Jurkat, Clone E6-1 (cell line): Measurements from ENCODE around the gene PTEN.
"Not testable (repeated sequence)": the region's sequence is repeated elsewhere in the genome, so short reads cannot be mapped to it uniquely, and the experiment has no call there.

Experiments
- DNase-seq: peaks from one replicate; pipeline ENCODE4 v3.0.0-alpha.2; 2011; ENCODE audit warnings: low read depth, low spot score
- H3K4me3 ChIP-seq: 2 replicates; pipeline ENCODE4 v1.5.1; 2011; ENCODE audit warnings: mild to moderate bottlenecking, low read length, control low read depth, moderate library complexity

PTEN gene

DNA sequence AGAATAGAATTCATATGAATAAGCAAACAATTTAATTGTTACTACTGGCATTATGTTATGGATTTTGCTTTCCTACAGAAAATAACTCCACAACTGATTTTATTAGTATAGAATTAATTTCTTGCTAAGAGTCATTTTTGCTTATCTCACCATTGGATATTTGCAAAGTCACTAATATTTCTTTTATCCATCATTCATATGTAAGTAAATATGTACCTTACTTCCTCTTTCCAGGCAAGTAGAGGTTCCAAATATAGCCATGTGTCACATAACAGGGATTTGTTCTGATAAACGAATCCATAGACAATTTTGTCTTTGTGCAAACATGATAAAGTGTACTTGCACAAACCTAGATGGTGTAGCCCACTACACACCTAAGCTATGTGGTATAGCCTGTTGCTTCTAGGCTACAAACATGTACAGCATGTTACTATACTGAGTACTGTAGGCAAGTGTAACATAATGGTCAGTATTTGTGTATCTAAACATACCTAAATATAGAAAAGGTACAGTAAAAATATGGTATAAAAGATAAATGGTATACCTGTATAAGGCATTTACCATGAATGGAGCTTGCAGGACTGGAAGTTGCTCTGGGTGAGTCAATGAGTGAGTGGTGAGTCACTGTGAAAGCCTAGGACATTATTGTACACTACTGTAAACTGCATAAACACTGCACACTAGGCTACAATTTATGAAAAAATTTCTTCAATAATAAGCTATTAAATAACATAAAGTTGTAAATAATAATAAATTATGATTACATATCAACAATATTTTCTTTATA lies 18.4 kb upstream of the PTEN start:
- no peak for DNase-seq
- H3K4me3 ChIP-seq, result no peak overlapping the region

DNA sequence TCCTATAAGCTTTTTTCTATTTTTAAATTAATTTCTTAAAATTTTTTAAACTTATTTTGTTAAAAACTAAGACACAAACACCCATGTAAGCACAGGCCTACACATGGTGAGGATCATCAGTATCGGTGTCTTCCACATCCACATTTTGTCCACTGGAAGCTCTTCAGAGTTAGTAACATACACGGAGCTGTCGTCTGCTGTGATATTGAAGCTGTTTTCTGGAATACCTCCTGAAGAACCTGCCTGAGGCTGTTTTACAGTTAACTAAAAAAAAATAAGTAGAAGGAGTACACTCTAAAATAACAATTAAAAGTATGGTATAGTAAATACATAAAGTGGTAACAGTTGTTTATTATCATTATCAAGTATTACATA lies 17.8 kb upstream of the PTEN start:
- no peak overlapping the region for H3K4me3 ChIP-seq
- DNase-seq, result no peak

DNA sequence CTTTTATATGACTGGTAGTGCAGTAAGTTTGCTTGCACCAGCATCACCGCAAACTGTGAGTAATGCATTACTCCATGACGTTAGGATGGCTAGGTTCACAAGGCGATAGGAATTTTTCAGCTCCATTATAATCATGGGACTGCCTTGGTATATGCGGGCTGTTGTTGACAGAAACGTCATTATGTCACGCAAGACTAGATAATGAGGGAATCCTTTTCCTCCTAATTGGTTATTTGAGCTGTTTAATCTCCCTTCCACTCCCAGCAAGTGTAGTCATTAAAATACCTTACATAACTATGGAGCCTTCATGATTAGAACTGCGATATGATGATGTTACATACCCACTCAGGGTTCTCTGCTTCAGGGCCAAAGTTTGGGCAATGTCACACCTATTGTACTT lies 17.4 kb upstream of the PTEN start:
- DNase-seq, result no peak
- H3K4me3 ChIP-seq, result no peak overlapping the region

DNA sequence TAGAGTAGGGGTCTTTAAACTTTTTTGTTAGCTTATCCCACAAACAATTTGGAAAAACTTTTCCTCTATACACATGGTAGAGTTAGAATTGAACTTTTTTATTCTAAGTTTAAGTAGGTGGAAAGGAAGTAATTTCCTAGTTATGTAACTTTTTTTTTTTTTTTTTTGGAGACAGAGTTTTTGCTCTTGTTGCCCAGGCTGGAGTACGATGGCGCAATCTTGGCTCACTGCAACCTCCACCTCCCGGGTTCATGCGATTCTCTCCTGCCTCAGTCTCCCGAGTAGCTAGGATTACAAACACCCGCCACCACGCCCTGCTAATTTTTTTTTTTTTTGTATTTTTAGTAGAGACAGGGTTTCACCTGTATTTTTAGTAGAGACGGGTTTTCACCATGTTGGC lies 16.7 kb upstream of the PTEN start:
- H3K4me3 ChIP-seq, DNase-seq: not testable (repeated sequence)

DNA sequence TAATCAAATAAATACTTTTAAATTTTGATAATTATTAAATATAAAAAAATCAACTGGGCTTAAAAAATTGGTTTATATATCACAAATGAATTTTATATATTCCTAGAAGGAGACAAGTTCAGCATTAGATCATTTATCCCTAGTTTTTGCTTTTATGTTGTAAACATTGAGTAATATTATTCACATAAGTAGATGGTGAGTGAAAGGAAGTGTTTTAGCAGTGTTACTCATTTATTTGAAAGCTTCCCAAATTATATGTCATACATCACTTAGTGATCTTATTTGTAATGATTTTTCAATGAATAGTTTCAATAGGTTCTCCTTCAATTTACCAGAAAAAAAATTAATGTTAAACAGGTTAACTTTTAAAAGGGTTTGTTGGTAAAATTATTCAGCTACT lies 15.9 kb upstream of the PTEN start:
- DNase-seq, result no peak

DNA sequence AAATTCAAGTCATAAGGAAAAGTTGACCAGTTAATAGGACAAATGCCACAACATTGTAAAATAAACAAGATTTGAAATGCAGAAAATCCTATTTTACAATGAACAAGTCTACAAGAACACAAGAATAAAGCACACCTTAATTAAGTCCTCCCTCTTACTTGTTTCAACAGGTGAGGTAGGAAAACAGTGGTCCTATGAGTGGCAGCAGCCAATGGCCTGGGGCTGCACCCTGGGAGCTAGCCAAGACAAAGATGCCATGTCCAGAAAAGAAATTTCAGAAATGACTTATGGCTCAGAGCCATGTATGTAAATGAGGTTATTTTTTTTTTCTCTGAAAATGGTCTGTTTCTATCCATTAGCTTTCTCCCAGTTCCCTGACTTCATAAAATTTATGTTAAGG lies 14.4 kb upstream of the PTEN start:
- no peak for DNase-seq
- H3K4me3 ChIP-seq, result no peak overlapping the region

More for the DNA sequence above, 15.9 kb upstream of the PTEN start:
- no peak overlapping the region for H3K4me3 ChIP-seq

DNA sequence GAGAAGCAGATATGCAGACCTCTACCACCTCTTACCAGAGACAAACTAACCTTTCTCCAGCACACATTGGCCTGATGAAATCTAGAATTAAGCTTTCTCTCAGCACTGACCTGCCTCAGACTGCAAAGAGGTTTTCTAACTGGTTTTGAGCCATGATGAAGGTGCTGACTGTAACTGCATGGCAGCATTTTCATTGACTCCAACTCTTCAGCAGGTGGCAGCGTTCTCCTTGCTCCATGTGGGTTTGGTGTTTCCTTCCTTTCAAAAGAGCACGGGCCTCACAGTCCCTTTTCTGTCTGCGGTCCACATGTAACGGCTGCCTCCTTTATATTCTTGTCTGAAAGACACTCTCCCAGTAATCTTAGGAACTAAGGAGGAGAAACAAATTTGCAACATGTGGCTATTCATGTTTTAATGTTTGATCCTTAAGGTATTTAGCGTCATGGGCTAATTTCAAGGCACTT lies 12.7 kb upstream of the PTEN start:
- DNase-seq, result peak; percentile 92
- H3K4me3 ChIP-seq, result no peak overlapping the region

DNA sequence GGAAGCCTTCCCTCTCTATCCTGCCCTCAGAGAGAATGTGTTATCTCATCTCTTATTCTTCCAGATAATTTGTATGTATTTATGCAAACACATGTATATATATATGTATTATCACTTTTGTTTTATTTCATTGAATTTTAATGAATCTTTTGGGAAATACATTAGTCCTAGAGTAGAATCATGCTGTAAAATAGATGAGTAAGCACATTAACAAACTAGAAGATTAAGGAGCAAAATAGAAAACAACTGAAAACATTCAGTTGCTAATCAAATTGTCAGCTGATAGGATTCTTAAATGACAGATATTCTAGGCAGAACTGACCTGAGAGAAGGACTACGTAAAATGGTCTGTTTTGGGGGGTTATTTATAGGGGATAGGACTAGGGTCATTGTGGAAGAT lies 11.3 kb upstream of the PTEN start:
- no peak overlapping the region for H3K4me3 ChIP-seq
- DNase-seq, result no peak

DNA sequence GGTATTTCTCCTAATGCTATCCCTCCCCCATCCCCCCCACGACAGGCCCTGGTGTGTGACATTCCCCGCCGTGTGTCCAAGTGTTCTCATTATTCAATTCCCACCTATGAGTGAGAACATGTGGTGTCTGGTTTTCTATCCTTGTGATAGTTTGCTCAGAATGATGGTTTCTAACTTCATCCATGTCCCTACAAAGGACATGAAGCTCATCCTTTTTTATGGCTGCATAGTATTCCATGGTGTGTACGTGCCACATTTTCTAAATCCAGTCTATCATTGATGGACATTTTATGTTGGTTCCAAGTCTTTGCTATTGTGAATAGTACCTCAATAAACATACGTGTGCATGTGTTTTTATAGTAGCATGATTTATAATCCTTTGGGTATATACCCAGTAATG lies 8.2 kb upstream of the PTEN start:
- not testable (repeated sequence) for DNase-seq, H3K4me3 ChIP-seq

DNA sequence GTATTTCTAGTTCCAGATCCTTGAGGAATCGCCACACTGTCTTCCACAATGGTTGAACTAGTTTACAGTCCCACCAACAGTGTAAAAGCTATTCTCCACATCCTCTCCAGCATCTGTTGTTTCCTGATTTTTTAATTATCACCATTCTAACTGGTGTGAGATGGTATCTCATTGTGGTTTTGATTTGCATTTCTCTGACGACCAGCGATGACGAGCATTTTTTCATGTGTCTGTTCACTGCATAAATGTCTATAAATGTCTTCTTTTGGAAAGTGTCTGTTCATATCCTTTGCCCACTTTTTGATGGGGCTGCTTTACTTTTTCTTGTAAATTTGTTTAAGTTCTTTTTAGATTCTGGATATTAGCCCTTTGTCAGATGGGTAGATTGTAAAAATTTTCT lies 7.8 kb upstream of the PTEN start:
- not testable (repeated sequence) for DNase-seq, H3K4me3 ChIP-seq

DNA sequence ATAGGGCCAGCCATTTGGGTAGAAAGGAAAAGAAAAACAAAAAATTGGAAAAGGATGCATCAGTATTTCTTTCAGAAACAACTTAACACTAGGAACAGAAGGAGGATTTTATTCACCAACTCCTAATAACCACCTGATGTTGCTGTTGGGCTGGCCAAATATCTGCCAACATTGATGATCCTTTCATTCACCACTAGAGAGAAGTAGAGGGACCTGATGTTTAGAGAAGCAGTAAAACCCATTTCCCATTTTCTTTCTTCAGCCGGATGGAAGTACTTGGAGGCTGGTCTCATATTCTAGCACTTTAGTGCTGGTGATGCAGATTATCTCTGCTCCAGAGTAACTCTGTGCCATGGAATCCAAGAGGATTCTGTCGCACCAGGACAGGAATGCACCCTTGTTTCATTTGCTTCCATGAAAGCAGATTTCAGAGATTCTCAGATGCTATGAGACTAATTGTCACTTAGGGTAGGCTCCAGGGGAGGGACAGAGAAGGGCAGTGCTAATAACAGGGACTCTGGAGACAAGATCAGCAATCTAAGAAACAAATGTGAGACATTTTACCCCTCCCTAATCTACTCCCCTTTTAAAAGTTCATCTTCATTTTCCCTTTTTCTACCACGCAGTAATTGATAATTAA lies 3.1 kb upstream of the PTEN start:
- H3K4me3 ChIP-seq, result no peak overlapping the region
- DNase-seq, result peak; percentile 84

DNA sequence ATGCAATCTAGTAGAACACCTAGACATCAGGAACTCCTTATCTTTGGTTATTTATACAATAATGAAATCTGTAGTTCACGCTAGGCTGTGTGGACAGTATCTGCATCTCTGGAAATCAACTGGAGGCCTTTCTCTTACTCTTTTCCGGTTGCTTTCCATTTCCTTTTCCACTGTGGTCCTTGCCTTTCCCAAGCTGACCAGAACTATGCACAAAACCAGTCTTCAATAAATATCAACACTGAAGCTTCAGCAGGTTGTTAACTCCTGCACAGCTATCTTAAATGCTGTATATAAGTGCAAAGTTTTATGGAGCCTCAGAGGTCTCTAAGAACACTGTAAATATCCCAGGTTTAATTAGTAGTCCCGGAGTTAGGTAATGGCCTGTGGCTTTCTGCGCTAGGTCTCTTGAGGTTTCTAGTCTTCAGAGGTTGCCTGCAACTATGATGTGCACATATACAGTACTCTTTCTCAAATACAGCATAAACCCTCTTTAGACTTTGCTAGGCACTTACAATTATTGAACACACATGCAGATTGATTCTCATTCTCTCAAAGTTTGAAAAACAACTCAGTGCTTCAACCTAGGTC lies 2.5 kb upstream of the PTEN start:
- H3K4me3 ChIP-seq, result no peak overlapping the region
- DNase-seq, result no peak

DNA sequence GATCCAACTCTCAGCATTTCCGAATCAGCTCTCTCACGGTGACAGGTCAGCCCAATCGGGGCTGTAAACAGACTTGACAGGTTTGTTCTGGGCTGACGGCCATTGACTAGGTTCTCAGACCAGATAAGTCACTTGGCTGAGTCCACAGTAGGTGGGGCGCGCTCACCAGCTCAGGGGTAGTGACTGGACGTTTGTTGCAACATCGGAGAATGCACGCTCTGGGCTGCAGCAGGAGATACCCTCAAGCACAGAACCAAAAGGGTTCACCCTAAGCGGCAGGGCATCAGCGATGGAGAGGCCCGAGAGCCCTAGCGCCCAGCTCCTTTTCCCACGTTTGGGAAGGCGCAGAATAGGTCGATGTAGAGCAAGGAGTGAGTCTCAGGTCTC lies 1.9 kb upstream of the PTEN start:
- no peak for DNase-seq
- peak overlapping the region; percentile 99 for H3K4me3 ChIP-seq

DNA sequence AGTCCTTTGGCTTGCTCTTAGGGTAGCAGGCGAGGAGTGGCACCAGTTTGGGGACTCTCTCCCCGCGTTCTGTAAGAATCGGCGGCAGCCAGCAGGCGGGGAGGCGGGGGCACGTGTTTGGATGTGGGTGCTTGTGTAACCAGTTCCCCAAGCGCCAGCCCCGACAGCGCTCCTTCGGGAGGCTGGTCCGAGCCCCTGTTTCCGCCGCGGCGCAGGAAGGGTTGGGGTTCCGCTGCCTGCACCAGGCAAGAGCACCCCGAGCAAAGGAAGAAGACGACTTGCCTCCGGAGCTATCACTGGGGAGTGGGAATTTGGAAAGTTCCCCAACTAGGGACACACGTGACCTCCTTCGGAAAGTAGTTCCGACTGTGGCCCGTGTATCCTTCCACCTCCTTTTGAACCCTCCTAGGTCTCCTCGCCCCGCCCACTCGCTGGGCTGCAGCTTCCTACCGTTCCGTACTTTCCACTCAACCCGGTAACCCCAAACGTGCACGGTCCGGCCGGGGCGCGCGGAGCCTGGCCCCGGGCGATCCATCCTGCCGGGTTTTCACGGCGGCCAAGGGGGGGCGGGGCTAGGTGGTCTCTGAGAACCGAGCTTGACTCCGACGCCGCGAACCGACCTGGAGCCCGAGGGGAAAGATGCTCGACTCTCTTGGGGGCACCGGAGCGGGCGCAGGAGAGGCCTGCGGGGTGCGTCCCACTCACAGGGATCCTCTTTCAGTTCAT lies 1.3 kb upstream of the PTEN start:
- peak; percentile 97 for DNase-seq
- H3K4me3 ChIP-seq, result peak overlapping the region; percentile 99

DNA sequence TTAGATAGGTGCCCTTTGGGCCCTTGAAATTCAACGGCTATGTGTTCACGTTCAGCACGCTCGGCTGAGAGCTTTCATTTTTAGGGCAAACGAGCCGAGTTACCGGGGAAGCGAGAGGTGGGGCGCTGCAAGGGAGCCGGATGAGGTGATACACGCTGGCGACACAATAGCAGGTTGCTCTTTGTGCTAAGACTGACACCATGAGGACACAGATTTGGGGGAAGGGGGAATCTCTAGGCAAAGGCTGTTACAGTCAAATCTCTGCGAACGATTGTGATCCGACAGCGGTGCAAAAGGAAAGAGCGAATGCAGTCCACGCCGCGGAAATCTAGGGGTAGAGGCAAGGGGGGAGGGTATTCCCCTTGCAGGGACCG lies 759 bp upstream of the PTEN start:
- peak overlapping the region; percentile 99 for H3K4me3 ChIP-seq
- DNase-seq, result peak; percentile 65

DNA sequence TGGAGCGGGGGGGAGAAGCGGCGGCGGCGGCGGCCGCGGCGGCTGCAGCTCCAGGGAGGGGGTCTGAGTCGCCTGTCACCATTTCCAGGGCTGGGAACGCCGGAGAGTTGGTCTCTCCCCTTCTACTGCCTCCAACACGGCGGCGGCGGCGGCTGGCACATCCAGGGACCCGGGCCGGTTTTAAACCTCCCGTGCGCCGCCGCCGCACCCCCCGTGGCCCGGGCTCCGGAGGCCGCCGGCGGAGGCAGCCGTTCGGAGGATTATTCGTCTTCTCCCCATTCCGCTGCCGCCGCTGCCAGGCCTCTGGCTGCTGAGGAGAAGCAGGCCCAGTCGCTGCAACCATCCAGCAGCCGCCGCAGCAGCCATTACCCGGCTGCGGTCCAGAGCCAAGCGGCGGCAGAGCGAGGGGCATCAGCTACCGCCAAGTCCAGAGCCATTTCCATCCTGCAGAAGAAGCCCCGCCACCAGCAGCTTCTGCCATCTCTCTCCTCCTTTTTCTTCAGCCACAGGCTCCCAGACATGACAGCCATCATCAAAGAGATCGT lies 598 bp downstream of the PTEN start:
- H3K4me3 ChIP-seq, result peak overlapping the region; percentile 99
- DNase-seq, result not testable (repeated sequence)

DNA sequence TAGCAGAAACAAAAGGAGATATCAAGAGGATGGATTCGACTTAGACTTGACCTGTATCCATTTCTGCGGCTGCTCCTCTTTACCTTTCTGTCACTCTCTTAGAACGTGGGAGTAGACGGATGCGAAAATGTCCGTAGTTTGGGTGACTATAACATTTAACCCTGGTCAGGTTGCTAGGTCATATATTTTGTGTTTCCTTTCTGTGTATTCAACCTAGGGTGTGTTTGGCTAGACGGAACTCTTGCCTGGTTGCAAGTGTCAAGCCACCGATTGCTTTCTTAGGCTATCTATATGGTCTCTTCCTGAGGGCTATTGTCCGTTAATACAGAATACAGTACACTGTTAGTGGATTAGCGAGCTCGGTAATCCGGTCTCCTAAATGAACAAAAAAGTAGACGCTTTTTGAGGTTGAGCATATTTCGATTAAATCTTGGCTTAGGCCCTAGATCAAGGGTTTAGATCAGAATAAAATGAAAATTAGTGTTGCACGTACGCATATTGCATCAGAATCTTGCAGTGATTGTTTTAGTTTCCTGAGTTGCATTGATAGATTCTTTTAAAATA lies 1.2 kb downstream of the PTEN start:
- peak overlapping the region; percentile 99 for H3K4me3 ChIP-seq
- DNase-seq, result no peak

DNA sequence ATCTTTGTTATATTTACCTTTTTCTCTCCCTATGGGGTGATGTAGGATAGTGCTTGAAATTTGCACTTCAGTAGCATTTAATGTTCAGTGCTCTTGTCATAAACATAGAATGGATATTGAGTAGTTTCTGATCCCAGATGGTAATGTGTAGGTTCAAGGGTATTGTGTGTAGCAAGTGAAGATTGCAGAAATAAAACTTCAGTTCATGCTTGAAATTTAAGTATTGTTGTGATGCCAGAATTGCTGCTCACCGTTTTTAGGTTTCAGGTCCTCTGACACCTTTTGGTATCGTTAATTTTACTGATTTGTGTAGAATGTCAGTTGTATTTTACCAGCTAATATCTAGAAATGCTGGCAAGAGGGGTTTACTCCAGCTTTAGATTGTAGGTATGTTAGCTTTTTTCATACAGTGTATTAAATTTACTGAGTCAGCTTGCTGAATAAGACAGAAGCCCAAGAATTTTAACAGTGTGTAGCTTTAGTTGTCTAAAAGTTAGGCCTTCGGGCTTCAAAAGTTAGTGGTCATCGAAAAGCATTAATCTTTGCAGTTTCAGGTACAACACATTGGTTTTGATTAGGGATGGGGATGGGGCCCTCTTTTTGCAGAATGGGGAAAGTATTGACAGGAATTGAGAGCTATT lies 1.9 kb downstream of the PTEN start:
- peak overlapping the region; percentile 99 for H3K4me3 ChIP-seq
- DNase-seq, result no peak

DNA sequence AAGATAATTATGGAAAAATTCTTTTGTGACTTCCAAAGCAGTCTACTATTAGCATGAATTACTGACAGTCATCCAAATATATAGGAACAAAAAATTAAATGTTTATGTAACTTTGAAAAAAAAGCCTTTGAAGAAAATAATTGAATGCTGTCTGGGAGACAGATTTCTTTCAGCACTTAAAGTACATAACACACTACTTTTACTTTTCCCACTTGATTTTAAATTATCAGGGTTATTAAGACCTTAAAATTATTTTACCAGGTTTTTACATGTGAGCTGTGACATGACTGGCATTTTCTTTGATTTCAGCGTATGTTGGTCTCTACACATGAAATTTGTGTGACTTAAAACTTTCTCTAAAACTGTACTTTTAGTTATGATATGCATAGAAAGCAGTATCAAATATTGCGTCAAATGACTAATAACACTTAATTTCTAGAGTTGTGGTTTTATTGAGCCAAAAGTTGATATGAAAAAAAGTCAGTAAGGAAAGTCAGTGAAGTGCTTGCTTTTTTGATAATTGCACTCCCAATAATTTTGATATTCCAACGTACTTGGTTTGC lies 3.1 kb downstream of the PTEN start:
- peak overlapping the region; percentile 99 for H3K4me3 ChIP-seq
- DNase-seq, result no peak
